ENCODE measurements around the gene CCBE1.

Gene CCBE1

GRCh38 chr18:59458575-59458974 is 238.6 kb downstream of the CCBE1 start:
- TF ChIP-seq, protein P1, sequence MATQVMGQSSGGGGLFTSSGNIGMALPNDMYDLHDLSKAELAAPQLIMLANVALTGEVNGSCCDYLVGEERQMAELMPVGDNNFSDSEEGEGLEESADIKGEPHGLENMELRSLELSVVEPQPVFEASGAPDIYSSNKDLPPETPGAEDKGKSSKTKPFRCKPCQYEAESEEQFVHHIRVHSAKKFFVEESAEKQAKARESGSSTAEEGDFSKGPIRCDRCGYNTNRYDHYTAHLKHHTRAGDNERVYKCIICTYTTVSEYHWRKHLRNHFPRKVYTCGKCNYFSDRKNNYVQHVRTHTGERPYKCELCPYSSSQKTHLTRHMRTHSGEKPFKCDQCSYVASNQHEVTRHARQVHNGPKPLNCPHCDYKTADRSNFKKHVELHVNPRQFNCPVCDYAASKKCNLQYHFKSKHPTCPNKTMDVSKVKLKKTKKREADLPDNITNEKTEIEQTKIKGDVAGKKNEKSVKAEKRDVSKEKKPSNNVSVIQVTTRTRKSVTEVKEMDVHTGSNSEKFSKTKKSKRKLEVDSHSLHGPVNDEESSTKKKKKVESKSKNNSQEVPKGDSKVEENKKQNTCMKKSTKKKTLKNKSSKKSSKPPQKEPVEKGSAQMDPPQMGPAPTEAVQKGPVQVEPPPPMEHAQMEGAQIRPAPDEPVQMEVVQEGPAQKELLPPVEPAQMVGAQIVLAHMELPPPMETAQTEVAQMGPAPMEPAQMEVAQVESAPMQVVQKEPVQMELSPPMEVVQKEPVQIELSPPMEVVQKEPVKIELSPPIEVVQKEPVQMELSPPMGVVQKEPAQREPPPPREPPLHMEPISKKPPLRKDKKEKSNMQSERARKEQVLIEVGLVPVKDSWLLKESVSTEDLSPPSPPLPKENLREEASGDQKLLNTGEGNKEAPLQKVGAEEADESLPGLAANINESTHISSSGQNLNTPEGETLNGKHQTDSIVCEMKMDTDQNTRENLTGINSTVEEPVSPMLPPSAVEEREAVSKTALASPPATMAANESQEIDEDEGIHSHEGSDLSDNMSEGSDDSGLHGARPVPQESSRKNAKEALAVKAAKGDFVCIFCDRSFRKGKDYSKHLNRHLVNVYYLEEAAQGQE (IDR thresholded peaks at IDR 0.05; ENCODE audit: insufficient replicate concordance, low read depth), result no peak
- TF ChIP-seq GABPA (IDR thresholded peaks at IDR 0.05; ENCODE audit: low read depth), result no peak
- TF ChIP-seq SPI1 (IDR thresholded peaks at IDR 0.05; ENCODE audit: borderline replicate concordance, low read depth), result no peak
- TF ChIP-seq CTCF (IDR thresholded peaks at IDR 0.05; ENCODE audit: insufficient read depth, low read length), result no peak
- no peak for TF ChIP-seq POLR2AphosphoS5 (IDR thresholded peaks at IDR 0.05; ENCODE audit: low read depth)
- Histone ChIP-seq H3K27me3 (ENCODE audit: insufficient read depth, poor library complexity, severe bottlenecking) (peaks cover 12% of the 10 kb centered on the region), H3K27ac (replicated peaks) (no peak overlapping the region), H3K4me3 (replicated peaks; ENCODE audit: insufficient read depth, low read length) (no peak overlapping the region)
- DNase-seq (ENCODE audit: low read depth in 1 of 2, low spot score in 1 of 2), result no peak

DNA sequence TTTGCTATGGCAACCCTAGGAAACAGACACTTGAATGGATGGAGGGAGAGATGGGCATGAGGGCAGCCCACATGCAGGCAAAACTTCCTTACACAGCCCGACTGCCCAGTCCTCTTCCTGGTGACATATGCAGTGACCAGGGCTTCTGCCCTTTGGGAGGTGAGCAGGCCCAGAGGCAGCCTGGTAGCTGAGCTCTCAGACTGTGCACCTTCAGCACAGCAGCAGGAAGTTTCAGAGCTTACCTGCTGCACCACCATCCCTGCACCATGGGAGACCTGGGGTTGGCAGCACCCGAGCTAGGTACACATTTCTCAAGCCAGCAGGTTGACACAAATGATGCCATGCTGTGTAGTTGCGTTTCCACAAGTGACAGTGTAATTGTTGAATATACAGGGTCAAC is 240.6 kb downstream of the CCBE1 start:
- no peak for DNase-seq (ENCODE audit: low read depth in 1 of 2, low spot score in 1 of 2)
- TF ChIP-seq CTCF (IDR thresholded peaks at IDR 0.05; ENCODE audit: insufficient read depth, low read length) (no peak), POLR2AphosphoS5 (IDR thresholded peaks at IDR 0.05; ENCODE audit: low read depth) (no peak)
- H3K27ac ChIP-seq (replicated peaks), result no peak overlapping the region
- H3K27me3 ChIP-seq (ENCODE audit: insufficient read depth, poor library complexity, severe bottlenecking), result peaks cover 12% of the 10 kb centered on the region
- H3K4me3 ChIP-seq (replicated peaks; ENCODE audit: insufficient read depth, low read length), result no peak overlapping the region

DNA sequence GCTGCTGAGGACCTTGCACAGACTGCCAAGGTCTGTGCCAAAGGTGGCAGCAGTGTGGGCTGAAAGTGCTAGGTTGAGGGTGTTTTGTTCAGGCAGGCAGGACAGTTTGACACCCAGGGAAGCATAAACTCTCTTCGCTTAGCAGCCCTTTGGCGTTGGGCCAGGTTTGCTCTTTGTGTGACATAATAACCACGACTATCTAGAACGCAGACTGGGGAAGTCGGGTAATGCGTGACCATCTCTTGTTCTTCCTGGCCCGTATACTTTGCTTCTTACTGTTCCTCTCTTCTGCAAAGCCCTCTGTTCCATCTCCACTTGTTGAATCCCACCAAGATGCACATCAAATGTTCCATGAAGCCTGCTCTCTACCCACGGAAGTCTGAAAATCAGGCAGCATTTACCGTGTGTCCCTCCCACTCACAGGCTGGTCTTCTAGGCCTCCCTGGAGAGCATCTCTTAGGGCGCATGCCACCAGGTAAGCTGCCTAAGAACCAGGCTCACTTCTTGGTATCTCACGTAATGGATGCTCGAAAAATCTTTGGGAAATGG is 241.4 kb downstream of the CCBE1 start:
- Histone ChIP-seq H3K27ac (replicated peaks) (no peak overlapping the region), H3K27me3 (ENCODE audit: insufficient read depth, poor library complexity, severe bottlenecking) (peaks cover 12% of the 10 kb centered on the region), H3K4me3 (replicated peaks; ENCODE audit: insufficient read depth, low read length) (no peak overlapping the region)
- DNase-seq (ENCODE audit: low read depth in 1 of 2, low spot score in 1 of 2), result peak in 1 of 2 experiments; percentile 18
- no peak for TF ChIP-seq CTCF (IDR thresholded peaks at IDR 0.05; ENCODE audit: insufficient read depth, low read length)
- no peak for TF ChIP-seq POLR2AphosphoS5 (IDR thresholded peaks at IDR 0.05; ENCODE audit: low read depth)
- TF ChIP-seq SPI1 (IDR thresholded peaks at IDR 0.05; ENCODE audit: borderline replicate concordance, low read depth), result no peak
- no peak for TF ChIP-seq GABPA (IDR thresholded peaks at IDR 0.05; ENCODE audit: low read depth)
- TF ChIP-seq, protein P1 (IDR thresholded peaks at IDR 0.05; ENCODE audit: insufficient replicate concordance, low read depth), result no peak

All from HL-60 (cell line).